ENCODE data around the gene PLXNA4.

The PLXNA4 gene

DNA sequence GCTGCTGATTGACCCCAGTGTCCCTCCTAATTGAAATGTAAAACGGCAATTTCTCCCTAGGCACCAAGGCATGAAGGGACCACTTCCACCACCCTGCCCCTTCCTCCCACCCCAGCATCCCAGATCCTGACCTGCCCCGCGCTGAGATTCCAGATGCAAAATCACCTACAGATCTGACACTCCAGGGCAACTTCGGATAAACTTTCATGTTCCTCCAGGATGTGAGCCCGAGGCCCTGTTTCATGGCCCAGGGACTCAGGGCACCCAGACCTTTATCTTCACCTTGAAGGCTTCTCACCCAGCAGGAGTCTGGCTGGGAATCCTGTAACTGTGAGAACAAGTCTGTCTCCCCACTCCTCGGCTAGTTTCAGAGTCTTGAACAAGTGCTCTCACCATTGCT lies 361.8 kb downstream of the PLXNA4 start:
- TF ChIP-seq TAF1 (IDR thresholded peaks at IDR 0.05; ENCODE audit: borderline replicate concordance, insufficient read depth, low read length) (no peak), SIN3A (IDR thresholded peaks at IDR 0.05; ENCODE audit: borderline replicate concordance, insufficient read depth, low read length) (no peak), POLR2AphosphoS5 (IDR thresholded peaks at IDR 0.05; ENCODE audit: low read depth, low read length) (no peak), FOXP2 (optimal IDR thresholded peaks at IDR 0.05; ENCODE audit: borderline replicate concordance, extremely low read depth, extremely low read length, insufficient read depth) (no peak)
- TF ChIP-seq, protein P1, sequence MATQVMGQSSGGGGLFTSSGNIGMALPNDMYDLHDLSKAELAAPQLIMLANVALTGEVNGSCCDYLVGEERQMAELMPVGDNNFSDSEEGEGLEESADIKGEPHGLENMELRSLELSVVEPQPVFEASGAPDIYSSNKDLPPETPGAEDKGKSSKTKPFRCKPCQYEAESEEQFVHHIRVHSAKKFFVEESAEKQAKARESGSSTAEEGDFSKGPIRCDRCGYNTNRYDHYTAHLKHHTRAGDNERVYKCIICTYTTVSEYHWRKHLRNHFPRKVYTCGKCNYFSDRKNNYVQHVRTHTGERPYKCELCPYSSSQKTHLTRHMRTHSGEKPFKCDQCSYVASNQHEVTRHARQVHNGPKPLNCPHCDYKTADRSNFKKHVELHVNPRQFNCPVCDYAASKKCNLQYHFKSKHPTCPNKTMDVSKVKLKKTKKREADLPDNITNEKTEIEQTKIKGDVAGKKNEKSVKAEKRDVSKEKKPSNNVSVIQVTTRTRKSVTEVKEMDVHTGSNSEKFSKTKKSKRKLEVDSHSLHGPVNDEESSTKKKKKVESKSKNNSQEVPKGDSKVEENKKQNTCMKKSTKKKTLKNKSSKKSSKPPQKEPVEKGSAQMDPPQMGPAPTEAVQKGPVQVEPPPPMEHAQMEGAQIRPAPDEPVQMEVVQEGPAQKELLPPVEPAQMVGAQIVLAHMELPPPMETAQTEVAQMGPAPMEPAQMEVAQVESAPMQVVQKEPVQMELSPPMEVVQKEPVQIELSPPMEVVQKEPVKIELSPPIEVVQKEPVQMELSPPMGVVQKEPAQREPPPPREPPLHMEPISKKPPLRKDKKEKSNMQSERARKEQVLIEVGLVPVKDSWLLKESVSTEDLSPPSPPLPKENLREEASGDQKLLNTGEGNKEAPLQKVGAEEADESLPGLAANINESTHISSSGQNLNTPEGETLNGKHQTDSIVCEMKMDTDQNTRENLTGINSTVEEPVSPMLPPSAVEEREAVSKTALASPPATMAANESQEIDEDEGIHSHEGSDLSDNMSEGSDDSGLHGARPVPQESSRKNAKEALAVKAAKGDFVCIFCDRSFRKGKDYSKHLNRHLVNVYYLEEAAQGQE (IDR thresholded peaks at IDR 0.05; ENCODE audit: insufficient read depth in 1 of 2, low read depth in 2 of 2, low read length in 2 of 2), result no peak

DNA sequence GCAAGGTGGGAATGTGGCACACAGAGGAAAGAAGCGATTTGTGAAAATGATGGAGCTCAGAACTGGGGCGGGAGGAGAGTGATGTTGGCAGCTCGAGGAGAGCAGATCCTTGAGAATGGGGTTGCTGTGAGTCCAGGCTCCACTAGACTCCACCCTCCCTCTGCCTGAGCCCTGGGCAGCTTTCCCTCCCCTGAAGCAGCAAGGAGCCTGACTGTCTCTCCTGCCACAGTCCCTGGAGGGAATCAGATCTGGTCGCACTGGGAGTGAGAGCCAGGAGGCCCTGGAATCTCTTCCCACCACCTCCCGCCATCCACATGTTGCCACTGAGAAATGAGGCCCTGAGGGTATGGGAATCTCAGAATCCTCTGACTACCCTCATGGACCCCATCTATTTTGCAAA lies 362.7 kb downstream of the PLXNA4 start:
- no peak for TF ChIP-seq TAF1 (IDR thresholded peaks at IDR 0.05; ENCODE audit: borderline replicate concordance, insufficient read depth, low read length)
- TF ChIP-seq POLR2AphosphoS5 (IDR thresholded peaks at IDR 0.05; ENCODE audit: low read depth, low read length), result no peak
- TF ChIP-seq, protein P1 (IDR thresholded peaks at IDR 0.05; ENCODE audit: insufficient read depth in 1 of 2, low read depth in 2 of 2, low read length in 2 of 2), result no peak
- no peak for TF ChIP-seq SIN3A (IDR thresholded peaks at IDR 0.05; ENCODE audit: borderline replicate concordance, insufficient read depth, low read length)
- no peak for TF ChIP-seq FOXP2 (optimal IDR thresholded peaks at IDR 0.05; ENCODE audit: borderline replicate concordance, extremely low read depth, extremely low read length, insufficient read depth)

DNA sequence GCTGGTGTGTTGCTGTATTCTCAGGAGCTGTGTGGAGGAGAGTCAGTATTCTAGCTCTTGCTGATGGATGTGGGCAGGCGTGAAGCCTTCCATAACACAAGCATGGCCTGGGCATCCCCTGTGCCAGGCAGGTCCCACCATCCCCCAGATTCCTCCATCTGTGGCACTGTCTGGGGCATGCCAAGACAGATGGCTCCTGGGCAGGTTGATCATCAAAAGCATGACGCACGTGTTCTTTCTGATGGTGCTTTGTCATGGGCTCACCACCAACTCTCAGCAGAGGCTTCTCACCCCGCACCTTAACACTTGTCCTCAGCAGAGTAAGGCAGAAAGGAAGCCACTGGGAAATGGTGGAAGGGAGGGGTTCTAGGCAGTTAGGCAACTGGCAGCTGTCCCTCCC lies 364.3 kb downstream of the PLXNA4 start:
- TF ChIP-seq TAF1 (IDR thresholded peaks at IDR 0.05; ENCODE audit: borderline replicate concordance, insufficient read depth, low read length) (no peak), POLR2AphosphoS5 (IDR thresholded peaks at IDR 0.05; ENCODE audit: low read depth, low read length) (no peak), SIN3A (IDR thresholded peaks at IDR 0.05; ENCODE audit: borderline replicate concordance, insufficient read depth, low read length) (no peak), FOXP2 (optimal IDR thresholded peaks at IDR 0.05; ENCODE audit: borderline replicate concordance, extremely low read depth, extremely low read length, insufficient read depth) (no peak)
- TF ChIP-seq, protein P1 (IDR thresholded peaks at IDR 0.05; ENCODE audit: insufficient read depth in 1 of 2, low read depth in 2 of 2, low read length in 2 of 2), result no peak

- TF ChIP-seq, protein P1 (IDR thresholded peaks at IDR 0.05; ENCODE audit: insufficient read depth in 1 of 2, low read depth in 2 of 2, low read length in 2 of 2), result no peak
- no peak for TF ChIP-seq POLR2AphosphoS5 (IDR thresholded peaks at IDR 0.05; ENCODE audit: low read depth, low read length)
- TF ChIP-seq TAF1 (IDR thresholded peaks at IDR 0.05; ENCODE audit: borderline replicate concordance, insufficient read depth, low read length), result no peak
- TF ChIP-seq SIN3A (IDR thresholded peaks at IDR 0.05; ENCODE audit: borderline replicate concordance, insufficient read depth, low read length), result no peak
- TF ChIP-seq FOXP2 (optimal IDR thresholded peaks at IDR 0.05; ENCODE audit: borderline replicate concordance, extremely low read depth, extremely low read length, insufficient read depth), result no peak
These were observed 365.4 kb downstream of the PLXNA4 start for GRCh38 chr7:132210821-132211220.

- no peak for TF ChIP-seq SIN3A (IDR thresholded peaks at IDR 0.05; ENCODE audit: borderline replicate concordance, insufficient read depth, low read length)
- TF ChIP-seq, protein P1 (IDR thresholded peaks at IDR 0.05; ENCODE audit: insufficient read depth in 1 of 2, low read depth in 2 of 2, low read length in 2 of 2), result no peak
- TF ChIP-seq POLR2AphosphoS5 (IDR thresholded peaks at IDR 0.05; ENCODE audit: low read depth, low read length), result no peak
- no peak for TF ChIP-seq FOXP2 (optimal IDR thresholded peaks at IDR 0.05; ENCODE audit: borderline replicate concordance, extremely low read depth, extremely low read length, insufficient read depth)
- TF ChIP-seq TAF1 (IDR thresholded peaks at IDR 0.05; ENCODE audit: borderline replicate concordance, insufficient read depth, low read length), result no peak
These were observed 368.5 kb downstream of the PLXNA4 start for GRCh38 chr7:132207782-132208181.
